ENCODE data around the gene DDX20.
A peak's percentile ranks its signal among the peaks of the same experiment; 100 is the strongest.
"Not testable (repeated sequence)": the region's sequence is repeated elsewhere in the genome, so short reads cannot be mapped to it uniquely, and the experiment has no call there.

The DDX20 gene

DNA sequence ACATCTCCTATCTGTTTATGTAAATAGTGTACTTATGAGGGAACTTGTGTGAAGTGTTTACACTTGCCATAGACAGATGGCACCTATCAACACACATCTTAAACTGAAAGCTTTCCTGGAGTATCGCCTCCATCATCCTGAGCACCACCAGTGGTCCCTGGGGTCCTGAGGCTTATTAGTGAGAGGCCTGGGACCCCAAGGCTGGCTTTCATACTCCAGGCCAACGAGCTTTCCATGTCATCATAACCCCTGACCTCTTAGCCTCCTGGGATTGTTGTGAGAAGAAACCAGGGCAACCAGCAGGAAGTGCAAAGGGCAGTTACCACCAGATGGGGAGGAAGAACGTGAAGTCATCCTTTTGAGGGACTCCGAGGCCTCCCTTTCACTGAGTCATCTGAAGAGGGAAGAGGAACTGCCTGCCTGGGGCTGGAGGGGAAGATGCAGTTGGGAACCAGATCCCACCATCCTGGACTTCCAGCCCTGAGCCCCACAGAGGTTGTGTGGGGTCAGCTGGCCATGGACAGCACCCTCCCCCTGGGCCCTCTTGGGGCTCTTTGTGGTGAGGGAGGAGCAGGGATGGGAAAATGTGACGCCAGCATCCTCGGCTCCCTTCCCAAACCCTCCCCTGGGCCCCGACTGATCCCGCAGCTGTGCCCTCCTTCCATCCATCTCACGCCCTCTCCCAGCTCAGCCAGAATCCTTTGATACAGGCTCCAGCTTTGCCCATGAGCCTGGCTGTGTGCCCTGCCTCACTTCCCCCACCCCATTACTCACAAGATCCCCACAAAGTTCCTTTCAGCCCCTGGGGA, 22.3 kb upstream of the DDX20 start:
- peak; percentile 11 for DNase-seq

DNA sequence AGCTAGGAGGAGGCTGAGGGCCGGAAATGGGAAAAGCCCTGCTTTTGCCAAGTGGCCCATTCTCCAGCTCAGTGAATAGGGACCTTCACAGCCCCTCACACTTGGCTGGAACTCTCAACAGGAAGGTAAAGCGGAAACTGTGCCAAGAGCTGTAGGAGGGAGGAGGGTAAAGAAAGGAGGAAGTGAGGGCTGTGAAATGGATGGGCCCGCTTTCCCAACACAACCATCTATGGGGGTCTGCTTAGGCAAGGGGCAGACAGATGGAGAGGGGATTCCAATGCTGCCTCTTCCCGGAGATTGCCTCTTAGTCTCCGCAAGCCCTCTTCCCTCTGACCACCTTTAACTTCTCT, 21.7 kb upstream of the DDX20 start:
- no peak for DNase-seq

DNA sequence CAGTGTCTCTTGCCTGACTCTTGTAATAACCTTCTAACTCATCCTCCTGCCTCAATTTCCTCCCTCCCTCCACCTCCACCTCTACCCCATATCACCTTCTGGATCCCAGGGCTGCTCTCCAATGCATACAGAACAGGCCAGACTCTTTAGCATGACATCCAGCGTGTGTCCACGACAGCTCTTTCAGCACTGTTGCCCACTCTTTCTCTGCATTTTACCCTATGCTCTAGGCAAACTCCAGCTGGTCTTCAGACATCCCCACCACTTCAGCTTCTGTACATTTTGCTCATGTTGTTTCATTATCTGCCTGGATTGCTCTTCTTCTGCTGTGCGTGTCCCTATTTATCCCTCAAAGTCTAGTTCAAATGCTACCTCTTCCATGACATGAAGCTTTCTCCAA, 21.3 kb upstream of the DDX20 start:
- DNase-seq = no peak

DNA sequence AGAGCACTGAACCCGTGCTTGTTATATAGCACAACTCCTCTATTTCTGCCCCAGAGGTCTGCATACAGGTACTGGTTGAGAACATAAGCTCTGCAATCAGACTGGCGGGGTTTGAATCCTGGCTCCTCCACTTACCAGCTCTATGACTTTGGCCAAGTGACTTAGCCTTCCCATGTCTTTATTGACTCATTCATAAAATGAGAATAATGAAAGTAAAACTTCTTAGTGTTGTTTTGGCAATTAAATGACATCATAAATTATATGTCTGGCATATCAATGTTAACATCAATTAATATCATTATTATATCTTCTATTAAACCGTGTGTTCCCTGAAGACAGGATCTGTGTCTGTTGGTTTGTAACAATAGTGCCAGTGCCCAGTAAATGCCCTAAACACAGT, 20.8 kb upstream of the DDX20 start:
- no peak for DNase-seq

DNA sequence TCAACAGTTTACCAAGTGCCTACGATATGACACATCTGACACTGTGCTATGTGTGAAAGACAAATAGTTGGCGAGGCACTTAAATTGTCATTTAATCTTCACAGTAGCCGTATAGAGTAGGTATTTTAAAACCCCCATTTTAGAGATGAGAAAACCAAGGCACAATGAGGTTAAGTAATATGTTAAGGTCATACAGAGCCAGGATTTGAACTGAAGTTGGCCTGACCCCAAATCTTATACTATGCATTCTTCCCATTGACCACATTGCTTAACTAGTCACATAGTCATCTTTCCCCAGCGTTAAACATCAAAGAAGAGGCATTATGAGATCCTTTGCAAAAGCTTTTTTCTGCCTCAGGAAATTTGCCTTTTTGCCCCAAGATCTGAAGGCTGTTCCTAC, 20.4 kb upstream of the DDX20 start:
- no peak for DNase-seq

DNA sequence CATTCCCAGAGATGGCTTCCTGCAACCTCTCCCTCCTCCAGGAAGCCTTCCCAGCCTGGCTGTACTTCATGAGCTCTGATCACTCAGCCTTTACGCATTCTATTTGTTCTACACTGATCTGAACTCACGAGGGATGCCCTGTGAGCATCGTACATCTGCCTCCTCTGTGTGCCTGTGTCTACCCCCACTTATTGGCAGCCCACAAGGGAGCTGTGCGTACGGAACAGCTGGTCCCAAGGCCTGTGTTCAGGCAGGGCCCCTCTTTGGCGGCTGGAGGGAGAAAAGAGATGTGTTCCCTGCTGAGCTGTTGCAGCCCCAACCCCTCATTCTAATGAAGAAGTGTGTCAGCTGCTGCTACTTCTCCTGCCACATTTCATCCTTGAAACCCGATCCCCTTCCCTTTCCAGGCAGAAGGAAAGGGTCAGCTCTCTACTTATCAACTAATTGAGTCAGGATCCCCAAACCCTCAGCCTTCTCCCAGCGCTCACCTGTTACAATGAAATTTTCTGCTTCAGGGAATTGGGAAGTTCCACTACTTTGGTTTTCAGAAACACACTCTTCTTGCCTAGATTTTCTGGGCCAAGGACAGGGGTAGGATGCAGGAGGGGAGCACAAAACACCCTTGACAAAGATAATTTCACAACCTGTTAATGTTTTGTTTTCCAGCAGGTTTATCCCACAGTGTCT, 19.7 kb upstream of the DDX20 start:
- peak; percentile 14 for DNase-seq

DNA sequence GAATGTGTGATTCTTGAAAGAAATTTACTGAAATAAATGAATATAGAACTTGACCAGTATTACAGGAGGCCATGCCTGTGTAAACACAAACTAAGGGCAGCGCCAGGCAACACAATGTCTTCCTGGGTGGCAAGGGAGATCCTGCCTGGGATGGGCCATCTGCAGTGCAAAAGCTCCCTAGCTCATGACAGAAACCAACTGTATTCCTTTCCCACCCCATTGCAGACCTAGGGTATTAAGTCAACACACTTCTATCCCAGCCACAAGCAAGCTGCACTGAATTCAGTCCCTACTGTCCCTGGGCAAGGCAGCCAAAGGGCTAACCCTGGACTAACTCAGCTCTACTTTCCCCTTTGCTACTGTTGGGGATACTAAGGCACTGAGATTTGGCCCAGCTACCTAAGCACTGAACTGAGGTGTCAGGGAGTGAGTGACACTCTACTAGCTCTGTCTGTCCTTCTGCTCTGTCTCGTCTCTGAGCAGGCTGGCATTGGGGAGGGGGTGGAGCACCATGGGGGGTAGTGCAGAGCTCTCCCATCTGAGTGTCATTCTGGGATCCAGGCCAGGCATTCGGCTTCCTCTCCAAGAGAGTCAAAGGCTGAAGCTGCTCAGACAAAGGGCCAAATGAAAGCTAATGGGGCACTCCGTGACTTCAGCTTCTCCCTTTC, 19.0 kb upstream of the DDX20 start:
- DNase-seq = peak; percentile 16

DNA sequence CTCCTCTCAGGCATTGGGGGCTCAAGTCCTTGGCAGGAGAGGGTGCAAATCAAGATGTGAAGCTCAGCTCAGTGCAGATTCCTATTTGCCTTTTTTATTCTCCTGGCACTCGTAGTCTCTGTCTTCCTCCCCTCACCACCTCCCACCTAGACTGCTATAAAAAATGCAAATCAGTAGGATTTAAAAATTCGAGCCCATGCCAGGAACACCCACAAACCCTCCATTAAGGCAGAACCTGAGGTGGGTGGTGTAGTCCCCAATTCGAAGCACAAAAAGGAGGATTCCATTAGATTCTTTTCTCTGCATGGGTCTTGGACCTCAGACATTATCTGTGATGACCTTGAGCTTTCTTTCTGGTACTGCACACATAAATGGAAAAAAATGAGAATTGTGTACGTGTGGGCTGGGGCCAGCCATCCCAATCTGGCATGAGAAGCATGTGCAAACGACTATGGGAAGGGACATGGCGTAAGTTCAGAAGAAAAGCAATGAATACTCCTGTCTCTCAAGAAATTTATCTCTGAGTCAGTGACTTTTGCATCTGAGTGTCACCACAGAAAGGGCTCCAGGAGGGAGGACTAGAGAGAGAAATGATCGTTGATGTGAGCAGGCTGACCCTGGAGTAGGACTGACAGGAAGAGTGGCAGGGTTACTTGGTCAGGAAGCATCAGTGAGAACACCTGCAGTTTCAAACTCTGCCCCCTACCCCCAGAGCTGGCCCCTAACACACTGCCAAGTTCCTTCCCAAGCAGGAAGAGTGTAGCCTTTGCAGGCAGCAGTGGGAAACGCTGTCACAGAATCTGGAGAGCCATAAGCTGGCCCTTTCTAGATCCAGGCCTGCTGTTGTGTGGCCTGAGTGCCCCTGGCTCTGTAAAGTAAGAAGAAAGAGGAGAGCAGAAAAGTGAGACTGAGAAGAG, 18.2 kb upstream of the DDX20 start:
- DNase-seq = peak; percentile 21

DNA sequence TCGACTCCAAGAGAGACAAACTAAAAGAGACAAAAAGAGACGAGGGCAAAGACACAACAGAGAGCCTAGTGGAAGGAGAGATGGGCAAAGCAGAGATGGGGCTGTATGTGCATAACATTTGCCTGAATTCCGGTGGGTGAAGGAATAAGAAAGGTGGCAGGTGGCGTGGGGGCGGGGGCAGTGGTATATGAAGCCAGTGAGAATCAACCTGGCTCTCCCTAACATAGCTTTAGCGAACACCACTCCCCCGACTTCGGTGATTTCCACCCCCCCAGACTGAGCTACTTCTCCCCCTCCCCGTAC, 17.6 kb upstream of the DDX20 start:
- no peak for DNase-seq

DNA sequence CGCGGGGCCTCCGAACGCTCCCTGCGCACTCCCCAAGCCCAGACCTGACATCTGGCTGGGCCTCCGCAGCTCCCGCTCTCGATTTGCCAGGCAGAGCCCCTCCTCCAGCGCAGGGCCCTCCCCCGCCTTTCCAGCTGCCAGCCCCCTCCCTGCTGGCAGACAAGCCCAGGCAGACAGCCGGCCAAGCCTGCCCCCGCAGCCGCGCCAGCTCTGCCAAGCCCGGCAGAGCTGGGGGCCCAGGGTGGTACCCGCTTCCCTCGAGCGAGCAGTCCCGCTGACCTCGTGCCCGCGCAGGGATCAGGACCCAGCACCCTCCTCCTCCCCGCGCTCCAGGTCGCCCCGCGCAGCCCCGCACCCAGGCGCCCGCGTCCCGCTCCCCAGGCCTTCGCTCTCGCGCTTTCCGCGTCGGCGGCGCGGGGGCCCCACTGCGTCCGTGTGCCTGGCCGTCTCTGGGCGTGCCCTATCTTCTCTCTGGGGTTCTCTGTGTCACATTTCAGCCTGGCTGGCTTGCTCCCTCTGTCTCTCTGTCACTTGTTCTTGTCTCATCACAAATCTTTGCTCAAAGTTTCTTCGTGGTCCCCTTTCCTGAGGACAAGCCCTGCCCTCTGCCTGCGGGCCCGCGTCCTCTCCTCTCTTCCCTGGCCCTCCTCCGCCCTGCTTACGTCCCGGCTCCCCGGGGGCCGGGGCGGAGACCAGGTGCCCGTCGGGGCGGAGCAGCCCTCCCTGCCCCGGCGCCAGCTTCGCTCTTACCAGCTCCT, 17.1 kb upstream of the DDX20 start:
- peak; percentile 48 for DNase-seq

DNA sequence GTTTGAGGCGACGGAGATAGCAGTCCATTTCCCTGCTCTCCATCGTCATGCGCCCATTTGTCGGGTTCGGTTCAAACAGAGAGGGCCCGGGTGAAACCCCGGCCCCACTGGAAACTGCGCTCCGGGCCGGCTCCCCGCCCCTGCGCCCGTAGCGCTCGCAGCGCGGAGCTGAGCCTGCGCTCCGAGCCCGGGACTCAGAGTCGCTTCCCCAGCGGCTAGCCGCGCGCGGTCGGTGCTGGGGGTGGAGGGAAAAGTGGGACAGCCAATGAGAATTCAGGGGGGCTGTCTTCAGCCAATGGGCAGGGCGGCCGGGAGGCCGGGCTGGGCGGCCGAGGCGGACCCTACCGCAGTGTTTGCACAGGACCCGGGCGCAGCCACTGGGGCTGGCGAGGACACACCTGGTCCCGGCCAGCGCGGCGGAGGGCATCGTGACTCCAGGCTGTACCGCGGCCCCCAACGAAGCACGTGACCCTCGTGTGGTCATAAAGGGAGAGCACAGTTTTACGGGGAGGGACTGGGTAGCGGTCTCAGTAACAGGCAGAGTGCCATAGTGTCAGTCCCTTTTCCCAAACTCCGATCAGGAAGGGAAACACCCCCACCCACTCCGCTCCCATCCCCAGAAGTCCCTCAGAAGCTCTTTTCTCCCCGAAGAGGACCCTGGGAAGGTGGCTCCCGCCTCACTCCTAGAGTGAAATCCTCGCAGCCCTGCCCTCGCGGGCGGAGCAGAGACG, 16.3 kb upstream of the DDX20 start, which contains the start of gene INKA2:
TSS of gene INKA2 (minus strand) at position 202 of the 731 bp plus-strand sequence. CDS start at position 49, 153 bp downstream.
- peak; percentile 88 for DNase-seq

DNA sequence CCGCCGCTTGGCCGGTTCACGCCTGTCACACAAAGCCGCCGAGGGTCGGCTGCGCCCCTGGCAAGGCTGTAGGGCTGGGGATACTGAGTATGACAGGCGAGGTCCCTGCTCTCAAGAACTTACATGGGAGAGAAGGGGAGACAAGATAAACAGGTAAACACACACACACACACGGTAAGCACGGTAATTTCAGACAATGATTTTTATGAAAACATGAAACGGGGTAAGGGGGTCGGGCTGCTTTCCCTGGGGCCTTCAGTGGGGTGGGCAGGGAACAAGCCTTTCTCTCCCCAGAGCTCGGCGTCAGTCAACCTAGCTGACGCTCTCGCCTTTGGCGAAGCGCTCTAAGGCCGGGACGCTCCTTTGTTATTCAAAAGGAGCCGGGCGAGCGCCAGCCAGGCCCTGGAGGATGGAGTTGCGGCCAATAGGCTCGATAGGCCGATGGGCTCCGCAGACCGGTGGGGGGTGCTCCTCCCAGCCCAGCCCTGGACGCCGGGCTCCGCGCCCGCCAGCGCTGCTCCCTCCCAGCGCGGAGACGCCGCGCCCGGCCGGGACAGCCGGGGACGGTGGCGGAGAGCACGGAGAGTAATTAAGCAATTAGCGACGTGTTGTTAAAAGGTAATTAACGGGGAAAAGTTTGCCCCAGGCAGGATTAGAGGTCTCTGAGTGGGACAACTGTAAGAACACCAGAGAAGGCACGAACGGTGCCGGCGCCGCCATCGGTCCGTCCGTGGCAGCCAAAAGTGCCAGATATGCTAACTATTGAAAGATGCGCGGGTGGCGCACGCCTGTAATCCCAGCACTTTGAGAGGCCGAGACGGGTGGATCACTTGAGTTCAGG, 15.6 kb upstream of the DDX20 start:
- peak; percentile 42 for DNase-seq

DNA sequence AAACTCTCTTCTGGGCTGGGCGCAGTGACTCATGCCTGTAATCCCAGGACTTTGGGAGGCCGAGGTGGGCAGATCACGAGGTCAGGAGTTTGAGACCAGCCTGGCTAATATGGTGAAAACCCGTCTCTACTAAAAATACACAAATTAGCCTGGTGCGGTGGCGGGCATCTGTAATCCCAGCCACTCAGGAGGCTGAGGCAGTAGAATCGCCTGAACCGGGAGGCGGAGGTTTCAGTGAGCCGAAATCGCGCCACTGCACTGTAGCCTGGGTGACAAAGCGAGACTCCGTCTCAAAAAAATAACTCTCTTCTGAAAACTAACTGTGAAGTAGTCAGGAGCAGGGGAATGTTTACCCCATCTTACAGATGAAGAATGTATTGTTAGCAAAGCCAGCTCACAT, 13.4 kb upstream of the DDX20 start:
- DNase-seq = not testable (repeated sequence)

DNA sequence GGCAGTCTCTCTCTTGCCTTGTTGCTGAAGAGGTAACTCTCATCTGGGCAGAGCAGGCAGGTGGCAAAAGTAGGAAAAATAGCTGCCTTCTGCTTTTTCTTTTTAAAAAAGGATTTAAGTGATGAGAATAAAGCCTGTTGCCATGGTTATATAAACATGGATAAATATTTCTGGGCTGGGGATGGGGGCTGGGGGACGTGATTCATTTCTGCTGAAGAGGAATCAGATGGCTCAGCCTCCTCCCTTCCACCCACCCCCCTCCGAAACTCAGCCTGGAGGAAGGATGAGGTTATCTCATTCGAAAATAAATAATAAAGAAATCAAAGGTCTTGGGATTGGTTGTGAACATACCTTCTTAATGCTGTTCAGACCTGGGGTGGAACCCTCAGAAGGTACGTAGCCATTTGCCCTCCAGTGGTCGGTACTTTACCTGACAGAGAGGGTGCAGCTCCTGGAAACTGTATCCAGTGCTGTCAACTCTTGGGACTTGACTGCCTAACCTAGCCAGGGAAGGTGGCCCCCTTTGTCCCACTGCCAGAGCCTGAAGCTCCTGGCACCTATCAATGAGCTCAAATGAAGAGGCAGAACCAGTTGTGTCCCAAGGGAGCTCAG, 12.7 kb upstream of the DDX20 start:
- no peak for DNase-seq

DNA sequence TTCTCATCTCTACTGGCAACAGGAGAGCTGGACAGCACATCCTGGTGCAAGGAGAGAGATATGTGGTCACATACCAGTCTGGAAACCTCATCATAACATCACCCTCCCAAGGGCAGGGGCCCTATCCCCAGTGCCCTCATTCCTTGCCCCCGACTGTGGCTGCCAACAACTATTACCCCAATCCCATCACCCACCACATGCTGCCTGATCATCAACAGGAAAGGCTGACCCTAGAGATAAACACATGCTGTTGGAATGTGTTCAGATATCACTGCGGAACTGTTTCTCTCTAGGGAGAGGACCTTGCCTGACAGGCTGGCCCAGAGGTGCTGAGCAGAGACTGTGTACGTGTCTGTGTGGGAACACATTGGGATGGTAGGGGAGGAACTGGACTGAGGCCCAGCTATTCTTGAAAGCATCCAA, 12.0 kb upstream of the DDX20 start:
- DNase-seq = no peak

DNA sequence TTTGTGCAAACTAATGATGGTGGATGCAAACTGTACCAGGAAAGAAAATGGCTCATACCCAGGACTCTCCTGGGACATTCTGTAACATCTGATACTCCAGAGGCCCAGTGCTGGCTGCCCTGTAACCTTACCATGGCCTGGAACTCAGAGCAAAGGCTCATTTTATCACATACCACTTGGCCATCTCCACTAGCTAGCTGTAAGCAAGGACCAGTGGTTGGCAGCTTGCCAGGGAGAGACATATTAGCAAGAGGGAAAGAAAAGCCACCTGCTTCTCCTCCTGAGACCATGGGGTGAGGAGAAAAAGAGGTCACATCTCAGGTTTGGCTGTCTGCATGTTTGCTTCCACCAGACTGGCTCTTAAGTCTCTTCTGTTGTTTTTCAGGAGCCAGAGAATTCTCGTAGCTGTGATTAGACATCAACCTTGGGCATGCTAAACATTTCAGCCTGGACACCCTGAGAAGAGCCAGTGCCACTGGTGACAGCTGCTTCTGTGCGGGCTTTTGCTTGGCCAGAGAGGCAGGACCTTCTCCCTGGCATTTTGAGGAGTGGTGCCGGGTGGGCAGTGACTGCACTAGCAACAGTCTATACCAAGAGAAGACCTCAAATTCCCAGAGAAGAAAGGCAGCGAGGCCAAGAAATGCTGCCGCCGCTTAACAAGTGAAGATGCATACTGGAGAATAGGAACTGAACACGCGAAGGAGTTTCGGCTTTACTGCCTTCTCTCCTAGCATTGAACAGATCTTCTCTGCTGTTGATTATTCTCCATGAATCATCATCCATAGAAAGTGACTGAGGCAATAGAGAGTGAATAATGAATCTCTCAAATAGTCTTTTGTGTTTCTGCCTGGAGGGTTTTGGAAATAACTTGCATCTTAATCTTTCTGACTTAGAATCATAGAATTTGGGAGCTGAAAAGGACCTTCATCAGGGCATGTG, 9.8 kb upstream of the DDX20 start:
- DNase-seq = no peak

DNA sequence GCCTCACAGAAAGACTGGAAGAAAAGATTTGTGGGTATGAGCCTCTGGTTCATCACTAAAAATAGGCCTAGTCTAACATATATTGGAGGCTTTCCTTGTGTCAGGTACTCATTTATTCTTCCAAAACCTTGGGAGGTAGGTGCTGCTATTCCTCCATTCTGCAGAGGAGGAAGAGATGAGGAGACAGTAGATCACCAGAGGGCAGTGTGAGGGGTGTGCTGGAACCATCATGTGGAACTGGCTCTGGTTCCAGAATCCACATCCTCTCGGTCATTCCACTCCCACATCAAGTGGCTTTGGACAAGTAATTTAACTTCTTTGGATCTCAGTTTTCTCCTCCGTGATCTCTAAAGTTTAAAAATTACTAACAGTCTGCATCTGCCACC, 9.1 kb upstream of the DDX20 start:
- DNase-seq = no peak

DNA sequence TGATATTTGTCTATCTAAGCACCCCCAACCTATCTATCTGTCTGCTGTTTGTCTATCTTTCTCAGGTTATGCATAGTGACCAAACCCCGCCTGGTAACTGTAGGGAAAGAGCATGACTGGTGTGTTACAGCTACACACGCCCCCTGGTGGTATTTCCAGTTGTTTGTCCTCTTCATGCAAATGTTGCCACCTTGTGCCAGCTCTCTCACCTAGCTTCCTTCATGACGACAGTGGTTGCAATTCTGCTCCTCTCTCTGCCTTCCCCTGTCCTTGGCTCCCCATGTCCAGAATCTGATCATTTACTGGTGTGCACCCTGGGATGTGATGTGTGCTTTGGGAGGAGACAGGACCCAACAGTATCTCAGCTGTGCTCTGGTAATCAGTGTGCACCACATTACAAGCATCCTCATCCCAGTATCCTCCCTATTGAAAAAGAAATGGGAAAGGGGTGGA, 8.4 kb upstream of the DDX20 start:
- peak; percentile 79 for DNase-seq

DNA sequence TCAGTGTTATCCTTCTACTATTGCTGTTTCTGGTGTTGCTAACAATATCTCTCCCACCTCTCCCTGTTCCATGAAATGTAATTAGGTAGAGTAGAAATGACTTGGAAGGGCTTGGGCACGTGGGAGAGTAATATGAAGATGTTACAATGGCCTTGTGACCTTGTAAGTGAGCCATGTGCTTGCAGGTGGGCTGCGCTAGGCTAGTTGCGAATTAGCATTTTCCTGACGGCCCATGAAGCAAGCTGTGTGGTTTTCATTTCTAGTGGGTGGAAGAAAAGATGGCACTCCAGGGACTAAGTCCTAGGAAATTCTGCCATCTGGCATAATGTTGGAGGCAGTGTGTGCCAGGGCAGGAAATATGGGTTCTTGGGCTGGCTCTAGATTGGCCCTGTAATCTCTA, 7.8 kb upstream of the DDX20 start:
- no peak for DNase-seq

Measured in stimulated activated CD8-positive, alpha-beta memory T cell treated with anti-CD3 and anti-CD28 coated beads, Interleukin-4, amount 100 ng/mL, for 48 hours (primary cell).